Colon (tissue), 2 donors: ENCODE data around the gene RCOR2.
"Not testable (repeated sequence)": the region's sequence is repeated elsewhere in the genome, so short reads cannot be mapped to it uniquely, and the experiment has no call there.

Experiments
- FAIRE-seq: peaks from 2 replicates; lab custom pipeline; 2012; peaks lifted over from hg19 to GRCh38; lab: Jason Lieb, UNC
- donor health status: control.
- donor health status: control.

Gene RCOR2

DNA sequence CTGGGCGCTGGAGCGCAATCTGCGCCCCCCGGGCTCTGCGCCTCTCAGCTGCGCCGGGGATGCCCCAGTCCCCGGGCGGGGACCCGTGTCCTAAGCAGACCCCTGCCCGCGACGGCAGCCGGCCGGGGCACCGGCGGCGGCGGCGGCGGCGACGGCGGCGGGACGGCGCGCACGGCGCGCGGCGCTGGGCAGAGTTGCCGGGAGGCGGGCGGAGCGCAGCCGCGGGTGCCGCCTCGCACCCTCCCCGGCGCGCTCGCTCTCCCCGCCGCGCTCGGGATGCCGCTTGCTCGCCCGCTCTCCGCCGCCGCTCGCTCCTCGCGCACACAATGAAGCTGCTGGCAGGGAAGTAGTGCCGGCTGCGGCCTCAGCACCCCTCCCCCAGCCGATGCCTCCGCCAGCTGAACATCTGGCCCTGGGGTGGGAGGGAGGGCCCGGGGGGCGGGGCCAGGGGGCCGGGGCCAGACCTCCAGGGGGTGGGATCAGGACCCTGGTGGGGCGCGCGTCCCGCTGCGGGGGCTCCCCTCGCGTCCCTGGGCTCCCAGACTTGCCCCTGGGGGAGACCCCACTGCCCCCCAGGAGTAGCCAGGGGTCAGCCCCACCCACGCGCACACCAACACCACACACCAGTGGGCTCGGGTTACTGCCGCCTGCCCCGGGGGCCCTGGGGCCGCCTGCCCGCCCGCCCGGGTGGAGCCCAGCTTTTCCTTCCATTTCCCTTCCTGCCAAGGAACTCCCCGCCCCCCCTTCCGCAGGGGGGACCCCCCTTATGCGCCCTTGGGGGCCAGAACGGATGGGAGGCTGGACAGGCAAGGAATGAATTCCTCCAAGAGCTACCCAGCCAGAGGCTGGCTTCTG is at the start of gene RCOR2:
Gene RCOR2, minus strand, starts transcription at position 328 of the 855 bp plus-strand sequence. CDS start 708 bp downstream, outside the sequence.
- FAIRE-seq: no peak

DNA sequence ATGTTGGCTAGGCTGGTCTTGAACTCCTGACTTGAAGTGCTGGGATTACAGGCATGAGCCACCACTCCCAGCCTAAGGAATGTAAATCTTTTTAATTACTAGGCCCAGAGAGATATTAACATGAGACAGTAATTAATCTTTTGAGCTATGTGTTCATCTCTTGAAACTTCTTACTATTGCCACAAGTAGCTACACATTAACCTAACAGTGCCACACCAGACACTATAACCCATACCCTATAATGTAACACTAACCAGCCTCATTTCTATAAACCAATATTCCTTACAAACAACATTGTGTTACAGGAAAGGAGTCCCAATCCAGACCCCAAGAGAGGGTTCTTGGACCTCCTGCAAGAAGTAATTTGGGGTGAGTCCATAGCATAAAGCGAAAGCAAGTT is 49.5 kb upstream of the RCOR2 start:
- no peak for FAIRE-seq

GRCh38 chr11:63963895-63964294 is 46.9 kb upstream of the RCOR2 start:
- not testable (repeated sequence) for FAIRE-seq

DNA sequence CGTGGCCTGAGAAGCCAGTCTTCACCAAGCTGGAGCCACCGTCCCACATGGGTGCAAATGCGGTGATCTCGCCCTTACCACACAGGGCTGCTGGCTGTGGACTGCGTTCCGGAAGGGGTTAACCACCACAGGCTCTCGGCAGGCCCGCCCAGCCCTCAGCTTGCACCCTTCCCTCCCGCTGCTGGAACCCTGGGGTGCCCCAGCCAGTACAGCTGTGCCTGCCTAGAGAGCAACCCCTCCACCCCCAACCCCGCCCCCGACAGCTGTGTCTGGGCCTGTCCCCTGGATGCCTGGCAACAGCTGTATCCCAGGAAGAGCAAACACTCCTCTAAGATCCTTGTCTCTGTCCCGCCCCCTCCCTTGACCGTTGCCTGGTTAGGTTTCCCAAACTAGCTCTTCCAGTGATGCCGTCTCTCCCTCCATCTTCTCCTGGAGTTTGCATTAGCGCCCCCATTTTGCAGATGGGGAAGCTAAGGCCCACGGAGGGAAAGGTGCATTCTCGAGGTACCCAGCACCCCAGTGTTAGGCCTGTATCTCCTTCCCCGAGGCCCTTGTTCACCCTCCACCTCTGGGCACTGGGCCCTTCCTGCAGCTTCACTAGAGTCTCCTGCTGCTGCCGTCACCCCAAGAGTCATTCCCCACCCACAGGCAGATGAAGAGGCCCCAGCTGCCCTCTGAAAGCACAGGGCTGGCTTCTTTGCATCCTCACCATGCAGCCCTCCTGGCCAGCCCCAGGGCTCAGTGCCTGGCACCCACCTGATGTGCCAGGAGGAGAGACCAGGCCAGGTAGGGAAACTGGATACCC is 44.8 kb upstream of the RCOR2 start:
- no peak for FAIRE-seq

DNA sequence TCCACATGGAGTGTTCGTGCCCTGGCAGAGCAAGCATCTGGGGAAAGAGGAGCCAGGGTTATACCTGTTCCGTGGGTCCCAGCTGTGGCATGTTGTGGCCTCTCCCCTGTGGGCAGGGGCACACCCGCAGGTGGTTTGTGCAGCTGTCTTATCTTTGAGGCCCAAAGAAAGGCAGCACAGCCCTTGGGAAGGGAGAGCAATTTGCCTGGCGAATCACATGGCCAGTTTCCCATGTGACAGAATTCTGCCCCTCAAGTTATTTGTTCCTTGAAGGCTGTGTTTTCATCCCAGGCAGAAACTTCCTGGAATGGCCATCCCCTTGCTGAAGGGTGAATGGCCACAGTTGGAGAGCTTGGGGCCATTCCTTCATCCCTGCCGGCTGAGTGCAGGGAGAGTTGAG is 41.0 kb upstream of the RCOR2 start:
- FAIRE-seq: no peak

- FAIRE-seq: no peak
These were observed 35.6 kb upstream of the RCOR2 start for GRCh38 chr11:63952570-63952969.

- no peak for FAIRE-seq
These were observed 35.0 kb upstream of the RCOR2 start for GRCh38 chr11:63951779-63952536.

GRCh38 chr11:63945477-63946163 is 28.7 kb upstream of the RCOR2 start:
- no peak for FAIRE-seq

DNA sequence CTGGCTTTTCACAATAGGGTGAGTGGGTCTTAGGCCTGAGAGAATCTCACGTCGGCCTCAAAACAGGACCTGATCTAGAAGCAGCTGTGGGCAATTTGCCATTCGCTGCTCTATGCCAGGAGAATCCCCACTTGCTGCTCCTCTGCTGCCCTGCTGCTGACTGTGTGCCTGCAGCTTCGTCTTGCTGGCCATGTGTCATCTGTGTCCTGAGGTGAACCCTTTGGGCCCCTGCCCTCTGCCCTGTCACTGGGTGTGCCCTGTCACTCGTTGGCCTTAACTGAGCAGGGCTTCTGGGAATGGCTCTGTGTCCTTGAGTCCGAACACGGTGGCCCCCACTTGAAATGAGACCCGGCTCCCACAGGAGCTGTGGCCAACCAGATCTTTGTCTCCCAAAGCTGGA is 28.0 kb upstream of the RCOR2 start:
- FAIRE-seq: no peak

- no peak for FAIRE-seq
These were observed 25.8 kb upstream of the RCOR2 start for GRCh38 chr11:63942803-63943202.

DNA sequence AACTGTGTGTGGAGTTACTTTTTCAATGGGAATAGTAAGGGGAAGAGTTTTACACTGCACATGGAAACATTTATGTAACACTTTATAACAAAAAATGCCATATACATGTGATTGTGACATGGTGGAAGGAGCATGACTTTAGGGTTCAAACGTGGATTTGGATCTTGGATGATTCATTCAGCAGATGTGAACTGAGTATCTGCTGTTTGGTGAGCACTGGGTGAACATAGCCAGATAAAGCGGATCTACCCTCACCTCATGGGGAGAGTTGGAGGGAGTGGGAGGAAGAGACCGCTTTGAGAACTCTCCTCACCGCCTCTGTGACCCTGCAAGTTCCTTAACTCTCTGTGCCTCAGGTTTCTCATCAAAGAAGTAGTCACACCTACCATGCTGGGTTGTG is 24.9 kb upstream of the RCOR2 start:
- no peak for FAIRE-seq

- FAIRE-seq: no peak
These were observed 23.8 kb upstream of the RCOR2 start for GRCh38 chr11:63940786-63941185.

DNA sequence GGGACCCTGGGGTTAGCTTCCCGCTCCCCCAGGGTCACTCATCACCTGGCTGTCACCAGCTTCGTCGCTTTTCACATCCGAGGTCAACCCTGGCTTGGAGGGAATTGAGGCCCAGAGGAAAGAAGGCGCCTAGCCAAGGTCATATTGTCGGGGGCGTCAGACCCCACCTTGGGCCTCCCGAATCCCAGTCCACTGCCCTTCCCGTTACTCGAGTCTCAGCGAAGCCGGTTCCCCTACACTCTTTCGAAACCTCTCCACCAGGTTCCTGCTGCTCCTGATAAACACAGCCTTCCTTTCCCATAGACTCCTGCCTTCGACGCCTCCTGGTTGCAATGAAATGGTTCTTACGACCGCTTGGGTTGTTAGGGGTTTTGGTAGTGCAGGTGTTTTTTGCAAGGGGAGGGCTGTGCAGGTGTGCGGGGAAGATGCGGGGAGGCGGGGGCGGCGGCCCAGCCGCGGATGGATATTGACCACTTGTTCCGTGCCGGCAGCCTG is 22.5 kb upstream of the RCOR2 start:
- no peak for FAIRE-seq

GRCh38 chr11:63938479-63939396 is 21.8 kb upstream of the RCOR2 start, which contains the start of gene NAA40:
Gene NAA40, plus strand, starts transcription at chr11:63939002. Its CDS starts 95 bp downstream, at chr11:63939097.
- FAIRE-seq: no peak

DNA sequence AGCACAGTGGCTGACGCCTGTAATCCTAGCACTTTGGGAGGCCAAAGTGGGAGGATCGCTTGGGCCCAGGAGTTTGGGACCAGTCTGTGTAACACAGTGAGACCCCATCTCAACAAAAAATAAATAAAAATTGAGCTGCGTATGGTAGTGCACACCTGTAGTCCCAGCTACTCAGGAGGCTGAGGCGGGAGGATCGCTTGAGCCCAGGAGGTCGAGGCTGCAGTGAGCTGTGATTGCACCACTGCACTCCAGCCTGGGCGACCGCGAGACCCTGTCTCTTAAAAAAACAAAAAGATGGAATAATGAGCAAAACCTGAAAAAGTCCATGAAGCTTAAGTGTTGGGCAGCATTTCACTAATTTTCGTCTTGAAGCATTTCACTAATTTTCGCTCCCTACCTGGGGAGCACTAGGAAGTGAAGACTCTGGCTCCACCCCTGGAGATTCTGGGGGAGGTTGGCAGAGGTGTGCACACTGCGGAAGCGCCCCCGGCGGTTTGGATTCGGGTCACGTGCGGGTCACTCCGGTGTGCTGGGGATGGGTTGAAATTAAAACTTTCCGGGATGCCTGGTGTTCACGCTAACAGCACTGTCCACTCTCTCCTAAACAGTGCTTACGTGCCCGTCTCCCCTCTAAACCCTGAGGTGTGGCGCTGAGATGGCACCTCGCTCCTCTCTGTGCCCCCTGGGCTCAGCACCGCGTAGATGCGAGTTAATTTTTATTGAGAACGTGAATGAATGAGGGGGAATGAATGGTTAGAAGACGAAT is 20.9 kb upstream of the RCOR2 start:
- FAIRE-seq: no peak

- no peak for FAIRE-seq
These were observed 16.5 kb upstream of the RCOR2 start for GRCh38 chr11:63933459-63933858.

DNA sequence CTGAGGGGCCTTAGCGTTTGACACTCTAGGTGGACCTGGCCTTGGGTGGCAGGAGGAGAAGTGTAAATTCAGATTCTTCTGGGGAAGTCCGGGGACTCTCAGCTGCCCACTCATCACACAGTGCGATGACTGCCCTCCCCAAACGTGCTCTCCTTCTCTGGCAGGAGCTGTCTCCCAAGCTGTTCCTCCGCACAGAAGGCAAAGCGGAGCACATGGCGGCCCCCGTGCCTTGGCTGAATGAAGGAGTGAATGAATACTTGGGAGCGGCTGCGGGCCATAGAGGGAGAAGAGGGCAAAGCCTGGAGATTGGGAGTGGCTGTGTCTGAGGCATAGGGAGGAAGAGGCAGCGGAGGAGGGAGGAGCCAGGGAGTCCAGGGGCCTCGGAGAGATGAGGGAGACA is 14.9 kb upstream of the RCOR2 start:
- FAIRE-seq: no peak

DNA sequence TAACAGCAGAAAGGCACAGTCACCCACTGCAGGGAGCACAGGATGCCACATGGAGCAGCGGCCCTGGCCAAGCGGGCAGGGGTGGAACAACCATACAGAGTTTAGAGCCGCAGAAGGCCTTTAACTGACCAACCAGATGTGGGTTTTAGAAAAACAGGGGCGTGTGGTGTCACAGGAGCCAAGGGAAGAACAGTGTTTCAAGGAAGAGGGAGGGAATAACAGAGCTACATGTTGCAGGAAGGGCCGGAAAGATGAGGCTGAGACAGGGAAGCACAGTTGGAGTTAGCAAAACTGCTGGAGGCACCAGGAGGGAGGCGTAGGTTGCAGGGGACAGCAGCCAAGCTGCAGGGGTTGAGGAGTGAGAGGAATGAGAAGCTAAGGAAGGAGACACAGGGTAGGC is 14.1 kb upstream of the RCOR2 start:
- no peak for FAIRE-seq

DNA sequence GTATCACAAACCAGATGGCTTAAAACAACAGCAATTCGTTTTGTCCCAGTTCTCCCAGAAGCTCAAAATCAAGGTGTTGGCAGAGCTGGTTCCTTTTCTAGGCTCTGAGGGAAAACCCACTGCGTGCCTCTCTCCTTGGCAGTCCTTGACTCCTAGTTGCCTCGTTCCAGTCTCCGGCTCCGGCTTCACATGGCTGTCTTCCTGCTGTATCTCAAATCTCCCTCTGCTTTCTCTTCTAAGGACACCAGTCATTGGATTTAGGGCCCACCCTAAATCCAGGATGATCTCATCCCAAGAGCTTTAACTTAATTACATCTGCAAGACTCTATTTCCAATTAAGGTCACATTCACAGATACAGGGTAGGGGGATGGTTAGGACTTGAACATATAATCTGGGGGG is 12.7 kb upstream of the RCOR2 start:
- no peak for FAIRE-seq

GRCh38 chr11:63923319-63923718 is 6.4 kb upstream of the RCOR2 start:
- FAIRE-seq: no peak
